SK-N-SH treated with all-trans-retinoic acid at 6 μM for 48 hours (cell line): Measurements from ENCODE around the gene COA5.

Source experiments
- ATAC-seq: fragments of 200-7000 bp; cut with Tn5 transposase; 3 replicates; pipeline ENCODE4 v1.9.1; 2020; ENCODE audit warnings: mild to moderate bottlenecking, moderate library complexity
- ARNTL ChIP-seq: fragments of 450-650 bp; formaldehyde crosslinking; IDR thresholded peaks from 2 replicates; pipeline ENCODE4 v1.5.0; 2020; ENCODE audit warnings: low read depth, mild to moderate bottlenecking, moderate library complexity, borderline replicate concordance
- BACH2 ChIP-seq: fragments of 250-450 bp; sonication (Bioruptor Pico); IDR thresholded peaks from 2 replicates; pipeline ENCODE4 v1.9.0; 2021; ENCODE audit warnings: mild to moderate bottlenecking, borderline replicate concordance
- ESRRG ChIP-seq: fragments of 250-450 bp; sonication (Bioruptor Pico); IDR thresholded peaks from 2 replicates; pipeline ENCODE4 v1.6.1; 2021; ENCODE audit warnings: mild to moderate bottlenecking
- GLIS3 ChIP-seq: fragments of 250-450 bp; sonication (Bioruptor Pico); IDR thresholded peaks from 2 replicates; pipeline ENCODE4 v1.5.0; 2020; ENCODE audit warnings: mild to moderate bottlenecking, moderate library complexity
- ISL1 ChIP-seq: fragments of 250-450 bp; sonication (Bioruptor Pico); IDR thresholded peaks from 2 replicates; pipeline ENCODE4 v2.1.2; 2022; ENCODE audit warnings: mild to moderate bottlenecking, moderate library complexity
- RARB ChIP-seq: fragments of 250-450 bp; sonication (Bioruptor Pico); IDR thresholded peaks from 2 replicates; pipeline ENCODE4 v1.8.0; 2021; ENCODE audit warnings: mild to moderate bottlenecking, moderate library complexity
- SNAI2 ChIP-seq: fragments of 250-450 bp; sonication (Bioruptor Pico); IDR thresholded peaks from 2 replicates; pipeline ENCODE4 v1.5.0; 2020; ENCODE audit warnings: mild to moderate bottlenecking, moderate library complexity
- TCF4 ChIP-seq: fragments of 250-450 bp; sonication (Bioruptor Pico); IDR thresholded peaks from 2 replicates; pipeline ENCODE4 v1.8.0; 2021; ENCODE audit warnings: mild to moderate bottlenecking, moderate library complexity, borderline replicate concordance
- TOX ChIP-seq: fragments of 250-450 bp; sonication (Bioruptor Pico); IDR thresholded peaks from 2 replicates; pipeline ENCODE4 v1.8.0; 2021; ENCODE audit warnings: mild to moderate bottlenecking, moderate library complexity, borderline replicate concordance
- ZC3H10 ChIP-seq: fragments of 250-450 bp; sonication (Bioruptor Pico); IDR thresholded peaks from 2 replicates; pipeline ENCODE4 v1.5.1; 2021; ENCODE audit warnings: mild to moderate bottlenecking, moderate library complexity
- ZFP3 ChIP-seq: fragments of 250-450 bp; sonication (Bioruptor Pico); IDR thresholded peaks from 2 replicates; pipeline ENCODE4 v1.5.0; 2020; ENCODE audit warnings: mild to moderate bottlenecking, moderate library complexity
- ZFP30 ChIP-seq: fragments of 450-650 bp; formaldehyde crosslinking; IDR thresholded peaks from 2 replicates; pipeline ENCODE4 v1.5.0; 2022; ENCODE audit warnings: mild to moderate bottlenecking, moderate library complexity
- ZNF565 ChIP-seq: fragments of 450-650 bp; formaldehyde crosslinking; conservative IDR thresholded peaks from 2 replicates; pipeline ENCODE4 v1.5.0; 2020; ENCODE audit warnings: low read depth, mild to moderate bottlenecking, moderate library complexity
- ZNF70 ChIP-seq: fragments of 450-650 bp; formaldehyde crosslinking; IDR thresholded peaks from 2 replicates; pipeline ENCODE4 v1.5.0; 2020; ENCODE audit warnings: mild to moderate bottlenecking, moderate library complexity
- ZNF8 ChIP-seq: fragments of 450-650 bp; formaldehyde crosslinking; IDR thresholded peaks from 2 replicates; pipeline ENCODE4 v1.5.0; 2020; ENCODE audit warnings: mild to moderate bottlenecking, moderate library complexity
- TF ChIP-seq, protein P1 (sequence below): fragments of 250-450 bp; sonication (Bioruptor Pico); IDR thresholded peaks from 2 replicates; pipeline ENCODE4 v1.5.0; 2020; ENCODE audit warnings: mild to moderate bottlenecking, moderate library complexity
- TF ChIP-seq, protein P2 (sequence below): fragments of 250-450 bp; sonication (Bioruptor Pico); IDR thresholded peaks from 2 replicates; pipeline ENCODE4 v1.8.0; 2021; ENCODE audit warnings: low read depth, mild to moderate bottlenecking, moderate library complexity, borderline replicate concordance
- TF ChIP-seq, protein P3 (sequence below): fragments of 250-450 bp; sonication (Bioruptor Pico); IDR thresholded peaks from 2 replicates; pipeline ENCODE4 v1.5.1; 2021; ENCODE audit warnings: mild to moderate bottlenecking, moderate library complexity
- TF ChIP-seq, protein P4 (sequence below): fragments of 250-450 bp; sonication (Bioruptor Pico); IDR thresholded peaks from 2 replicates; pipeline ENCODE4 v1.5.1; 2020; ENCODE audit warnings: low read depth, mild to moderate bottlenecking, moderate library complexity
- TF ChIP-seq, protein P5 (sequence below): fragments of 250-450 bp; sonication (Bioruptor Pico); IDR thresholded peaks from 2 replicates; pipeline ENCODE4 v1.8.0; 2020; ENCODE audit warnings: mild to moderate bottlenecking, moderate library complexity, borderline replicate concordance

COA5 gene

DNA sequence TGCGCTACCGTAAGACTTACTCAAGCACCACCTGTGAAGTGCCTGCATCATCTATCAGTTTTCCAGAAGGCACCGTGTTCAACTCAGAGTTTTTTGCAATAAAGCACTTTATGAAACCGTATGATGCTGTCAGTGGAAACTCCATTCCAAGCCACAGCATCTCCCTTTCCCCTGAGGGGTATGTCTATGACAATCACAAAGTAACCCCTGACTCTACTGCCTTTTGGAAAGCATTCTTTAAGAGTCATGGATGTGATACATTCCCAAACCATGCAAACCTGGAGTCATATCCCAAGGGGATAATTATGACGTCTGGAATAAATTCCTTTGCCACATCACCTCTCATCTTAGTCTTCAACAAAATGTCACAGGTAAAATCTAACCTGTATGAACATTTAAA lies 39.3 kb upstream of the COA5 start:
- TF ChIP-seq, protein P1, sequence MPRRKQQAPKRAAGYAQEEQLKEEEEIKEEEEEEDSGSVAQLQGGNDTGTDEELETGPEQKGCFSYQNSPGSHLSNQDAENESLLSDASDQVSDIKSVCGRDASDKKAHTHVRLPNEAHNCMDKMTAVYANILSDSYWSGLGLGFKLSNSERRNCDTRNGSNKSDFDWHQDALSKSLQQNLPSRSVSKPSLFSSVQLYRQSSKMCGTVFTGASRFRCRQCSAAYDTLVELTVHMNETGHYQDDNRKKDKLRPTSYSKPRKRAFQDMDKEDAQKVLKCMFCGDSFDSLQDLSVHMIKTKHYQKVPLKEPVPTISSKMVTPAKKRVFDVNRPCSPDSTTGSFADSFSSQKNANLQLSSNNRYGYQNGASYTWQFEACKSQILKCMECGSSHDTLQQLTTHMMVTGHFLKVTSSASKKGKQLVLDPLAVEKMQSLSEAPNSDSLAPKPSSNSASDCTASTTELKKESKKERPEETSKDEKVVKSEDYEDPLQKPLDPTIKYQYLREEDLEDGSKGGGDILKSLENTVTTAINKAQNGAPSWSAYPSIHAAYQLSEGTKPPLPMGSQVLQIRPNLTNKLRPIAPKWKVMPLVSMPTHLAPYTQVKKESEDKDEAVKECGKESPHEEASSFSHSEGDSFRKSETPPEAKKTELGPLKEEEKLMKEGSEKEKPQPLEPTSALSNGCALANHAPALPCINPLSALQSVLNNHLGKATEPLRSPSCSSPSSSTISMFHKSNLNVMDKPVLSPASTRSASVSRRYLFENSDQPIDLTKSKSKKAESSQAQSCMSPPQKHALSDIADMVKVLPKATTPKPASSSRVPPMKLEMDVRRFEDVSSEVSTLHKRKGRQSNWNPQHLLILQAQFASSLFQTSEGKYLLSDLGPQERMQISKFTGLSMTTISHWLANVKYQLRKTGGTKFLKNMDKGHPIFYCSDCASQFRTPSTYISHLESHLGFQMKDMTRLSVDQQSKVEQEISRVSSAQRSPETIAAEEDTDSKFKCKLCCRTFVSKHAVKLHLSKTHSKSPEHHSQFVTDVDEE (CRISPR knock-in tag), result no peak
- no peak for TF ChIP-seq ZFP3 (CRISPR knock-in tag)
- TF ChIP-seq TOX (CRISPR knock-in tag), result no peak
- TF ChIP-seq TCF4, result no peak
- no peak for TF ChIP-seq ZNF565
- no peak for TF ChIP-seq ISL1 (CRISPR knock-in tag)
- TF ChIP-seq, protein P2, sequence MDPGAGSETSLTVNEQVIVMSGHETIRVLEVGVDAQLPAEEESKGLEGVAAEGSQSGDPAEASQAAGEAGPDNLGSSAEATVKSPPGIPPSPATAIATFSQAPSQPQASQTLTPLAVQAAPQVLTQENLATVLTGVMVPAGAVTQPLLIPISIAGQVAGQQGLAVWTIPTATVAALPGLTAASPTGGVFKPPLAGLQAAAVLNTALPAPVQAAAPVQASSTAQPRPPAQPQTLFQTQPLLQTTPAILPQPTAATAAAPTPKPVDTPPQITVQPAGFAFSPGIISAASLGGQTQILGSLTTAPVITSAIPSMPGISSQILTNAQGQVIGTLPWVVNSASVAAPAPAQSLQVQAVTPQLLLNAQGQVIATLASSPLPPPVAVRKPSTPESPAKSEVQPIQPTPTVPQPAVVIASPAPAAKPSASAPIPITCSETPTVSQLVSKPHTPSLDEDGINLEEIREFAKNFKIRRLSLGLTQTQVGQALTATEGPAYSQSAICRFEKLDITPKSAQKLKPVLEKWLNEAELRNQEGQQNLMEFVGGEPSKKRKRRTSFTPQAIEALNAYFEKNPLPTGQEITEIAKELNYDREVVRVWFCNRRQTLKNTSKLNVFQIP, result no peak
- TF ChIP-seq SNAI2 (CRISPR knock-in tag), result no peak
- no peak for TF ChIP-seq RARB (CRISPR knock-in tag)
- TF ChIP-seq, protein P3, sequence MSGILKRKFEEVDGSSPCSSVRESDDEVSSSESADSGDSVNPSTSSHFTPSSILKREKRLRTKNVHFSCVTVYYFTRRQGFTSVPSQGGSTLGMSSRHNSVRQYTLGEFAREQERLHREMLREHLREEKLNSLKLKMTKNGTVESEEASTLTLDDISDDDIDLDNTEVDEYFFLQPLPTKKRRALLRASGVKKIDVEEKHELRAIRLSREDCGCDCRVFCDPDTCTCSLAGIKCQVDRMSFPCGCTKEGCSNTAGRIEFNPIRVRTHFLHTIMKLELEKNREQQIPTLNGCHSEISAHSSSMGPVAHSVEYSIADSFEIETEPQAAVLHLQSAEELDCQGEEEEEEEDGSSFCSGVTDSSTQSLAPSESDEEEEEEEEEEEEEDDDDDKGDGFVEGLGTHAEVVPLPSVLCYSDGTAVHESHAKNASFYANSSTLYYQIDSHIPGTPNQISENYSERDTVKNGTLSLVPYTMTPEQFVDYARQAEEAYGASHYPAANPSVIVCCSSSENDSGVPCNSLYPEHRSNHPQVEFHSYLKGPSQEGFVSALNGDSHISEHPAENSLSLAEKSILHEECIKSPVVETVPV (CRISPR knock-in tag), result no peak
- TF ChIP-seq ARNTL (CRISPR knock-in tag), result no peak
- TF ChIP-seq ZNF8 (CRISPR knock-in tag), result no peak
- TF ChIP-seq GLIS3 (CRISPR knock-in tag), result no peak
- TF ChIP-seq, protein P4, sequence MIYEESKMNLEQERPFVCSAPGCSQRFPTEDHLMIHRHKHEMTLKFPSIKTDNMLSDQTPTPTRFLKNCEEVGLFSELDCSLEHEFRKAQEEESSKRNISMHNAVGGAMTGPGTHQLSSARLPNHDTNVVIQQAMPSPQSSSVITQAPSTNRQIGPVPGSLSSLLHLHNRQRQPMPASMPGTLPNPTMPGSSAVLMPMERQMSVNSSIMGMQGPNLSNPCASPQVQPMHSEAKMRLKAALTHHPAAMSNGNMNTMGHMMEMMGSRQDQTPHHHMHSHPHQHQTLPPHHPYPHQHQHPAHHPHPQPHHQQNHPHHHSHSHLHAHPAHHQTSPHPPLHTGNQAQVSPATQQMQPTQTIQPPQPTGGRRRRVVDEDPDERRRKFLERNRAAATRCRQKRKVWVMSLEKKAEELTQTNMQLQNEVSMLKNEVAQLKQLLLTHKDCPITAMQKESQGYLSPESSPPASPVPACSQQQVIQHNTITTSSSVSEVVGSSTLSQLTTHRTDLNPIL (CRISPR knock-in tag), result no peak
- TF ChIP-seq ZC3H10, result no peak
- no peak for TF ChIP-seq ZNF70
- TF ChIP-seq ESRRG (CRISPR knock-in tag), result no peak
- no peak for TF ChIP-seq BACH2 (CRISPR knock-in tag)
- ATAC-seq, result no peak

DNA sequence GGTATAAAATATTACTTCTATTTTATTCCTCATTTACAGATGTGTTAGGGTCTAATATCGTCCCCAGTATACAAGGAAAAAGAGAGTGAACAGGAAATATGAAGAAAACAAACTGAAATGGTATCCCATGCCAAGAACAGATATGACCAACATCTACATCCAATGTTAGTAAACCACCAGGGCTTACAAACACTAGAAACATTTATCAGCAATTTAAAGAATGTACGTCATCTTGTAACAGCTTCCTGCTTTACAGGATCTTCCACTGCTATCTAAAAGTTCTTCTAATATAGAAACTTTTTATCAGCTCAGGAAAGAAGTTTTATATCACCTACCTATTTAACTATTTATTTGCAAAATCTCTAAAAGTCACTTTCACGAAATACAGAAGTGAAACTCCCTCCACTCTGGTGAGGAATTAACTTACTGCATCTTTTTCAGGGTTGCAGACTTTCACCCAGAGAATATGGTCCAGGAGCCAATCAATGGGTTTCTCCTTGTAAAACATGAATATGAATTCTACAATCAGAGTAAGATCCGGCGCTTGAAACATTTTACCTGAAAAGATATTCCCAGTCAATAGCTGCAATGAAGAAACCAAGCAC lies 35.3 kb upstream of the COA5 start:
- no peak for TF ChIP-seq ZFP30 (CRISPR knock-in tag)
- ATAC-seq, result no peak; the same call in 2 of the 3 replicates

DNA sequence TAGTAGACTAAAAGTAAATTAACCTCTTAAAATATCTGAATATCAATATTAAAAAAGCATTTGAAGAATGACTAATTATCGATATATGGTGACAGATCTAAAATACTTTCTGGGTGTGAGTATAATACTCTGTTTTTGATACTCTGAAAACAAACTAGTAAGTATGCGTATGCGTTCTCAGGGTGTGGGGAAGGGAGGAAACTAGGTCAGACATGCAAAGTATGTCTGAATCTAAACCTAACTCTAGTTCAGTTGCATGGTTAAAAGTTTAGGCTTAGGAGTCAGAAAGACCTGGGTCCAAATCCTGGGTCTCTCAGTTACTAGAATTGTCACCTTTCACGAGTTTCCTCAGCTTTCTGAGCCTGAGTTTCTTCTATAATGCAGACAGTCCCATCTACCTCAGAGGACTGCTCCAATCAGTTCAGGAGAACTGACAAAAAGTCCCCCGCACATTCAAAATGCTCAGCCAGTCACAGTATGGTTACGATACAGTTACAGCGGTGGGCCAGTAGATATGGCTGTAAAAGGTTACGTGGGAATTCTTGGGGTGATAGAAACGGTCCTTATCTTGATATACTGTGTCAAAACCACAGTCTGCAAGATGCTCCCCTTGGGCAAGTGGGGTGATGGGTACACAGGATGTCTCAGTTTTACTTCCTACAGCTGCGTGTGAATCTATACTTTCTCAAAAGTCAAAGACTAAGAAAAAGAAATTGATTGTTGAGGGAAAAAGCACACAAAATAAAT lies 29.3 kb upstream of the COA5 start:
- no peak for ATAC-seq
- TF ChIP-seq, protein P4 (CRISPR knock-in tag), result no peak
- TF ChIP-seq ZFP3 (CRISPR knock-in tag) (no peak), TCF4 (no peak), ZNF565 (no peak)
- TF ChIP-seq, protein P5, sequence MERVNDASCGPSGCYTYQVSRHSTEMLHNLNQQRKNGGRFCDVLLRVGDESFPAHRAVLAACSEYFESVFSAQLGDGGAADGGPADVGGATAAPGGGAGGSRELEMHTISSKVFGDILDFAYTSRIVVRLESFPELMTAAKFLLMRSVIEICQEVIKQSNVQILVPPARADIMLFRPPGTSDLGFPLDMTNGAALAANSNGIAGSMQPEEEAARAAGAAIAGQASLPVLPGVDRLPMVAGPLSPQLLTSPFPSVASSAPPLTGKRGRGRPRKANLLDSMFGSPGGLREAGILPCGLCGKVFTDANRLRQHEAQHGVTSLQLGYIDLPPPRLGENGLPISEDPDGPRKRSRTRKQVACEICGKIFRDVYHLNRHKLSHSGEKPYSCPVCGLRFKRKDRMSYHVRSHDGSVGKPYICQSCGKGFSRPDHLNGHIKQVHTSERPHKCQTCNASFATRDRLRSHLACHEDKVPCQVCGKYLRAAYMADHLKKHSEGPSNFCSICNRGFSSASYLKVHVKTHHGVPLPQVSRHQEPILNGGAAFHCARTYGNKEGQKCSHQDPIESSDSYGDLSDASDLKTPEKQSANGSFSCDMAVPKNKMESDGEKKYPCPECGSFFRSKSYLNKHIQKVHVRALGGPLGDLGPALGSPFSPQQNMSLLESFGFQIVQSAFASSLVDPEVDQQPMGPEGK (CRISPR knock-in tag), result no peak
